Upper lobe of right lung (tissue), 1 donor: ENCODE results near the gene SMPD4. TPM values are rescaled to one million over a fixed set of nuclear protein-coding genes. Genes with fewer than 3 reads are reported as not detected.
"Not testable (repeated sequence)": the region's sequence is repeated elsewhere in the genome, so short reads cannot be mapped to it uniquely, and the experiment has no call there.

Source experiments
- ATAC-seq: fragments of 200-7000 bp; cut with Tn5 transposase; one replicate; pipeline ENCODE4 v1.9.1; 2020; ENCODE audit warnings: mild to moderate bottlenecking, moderate library complexity
- DNase-seq: peaks from one replicate; pipeline ENCODE4 v3.0.0-alpha.2; 2020
- H3K27ac ChIP-seq: fragments of 200-600 bp; one replicate; pipeline ENCODE4 v1.8.0; 2022
- H3K27me3 ChIP-seq: fragments of 200-600 bp; one replicate; pipeline ENCODE4 v1.8.0; 2022; ENCODE audit warnings: mild to moderate bottlenecking
- H3K36me3 ChIP-seq: fragments of 200-600 bp; one replicate; pipeline ENCODE4 v1.8.0; 2022
- H3K4me1 ChIP-seq: fragments of 200-600 bp; one replicate; pipeline ENCODE4 v1.8.0; 2022
- H3K4me3 ChIP-seq: fragments of 200-600 bp; one replicate; pipeline ENCODE4 v1.8.0; 2022; ENCODE audit warnings: mild to moderate bottlenecking
- H3K9me3 ChIP-seq: fragments of 200-600 bp; one replicate; pipeline ENCODE4 v1.8.0; 2022
- CTCF ChIP-seq: fragments of 200-600 bp; IDR thresholded peaks from one replicate; pipeline ENCODE4 v1.8.0; 2022; ENCODE audit warnings: antibody characterized with exemption
- intact Hi-C: fragments of 100-400 bp; cut with DNase I; formaldehyde crosslinking; loops from one replicate; pipeline ENCODE4 v1.11.0; 2022
- total RNA-seq: library from RNA; stranded (reverse); fragmentation: NEBNext Ultra II Directional; extraction: Animal tissue kit (Norgen Biotek cat#: 25700); gene quantifications from one replicate; pipeline ENCODE4 v1.2.1, GENCODE V29; 2021
- donor health status: DM: no; HTN: yes; CAD: no; lungs with severe emphysema.

The SMPD4 gene
- total RNA-seq, 1 donor from 2014 or later: 41.4 TPM

- intact Hi-C loops: no loop called here
- no peak for ATAC-seq
- no peaks in the 10 kb centered on the region for H3K9me3 ChIP-seq
- DNase-seq: no peak
- H3K4me1 ChIP-seq: no peaks in the 10 kb centered on the region
- H3K27ac ChIP-seq: no peak within 1 kb of the TSS
- H3K4me3 ChIP-seq: no peak within 1 kb of the TSS
- TF ChIP-seq CTCF: no peak
- no peaks in the 10 kb centered on the region for H3K36me3 ChIP-seq
- H3K27me3 ChIP-seq: no peaks in the 10 kb centered on the region
Observed at GRCh38 chr2:130198343-130198742, 16.9 kb upstream of the SMPD4 start, which contains the start of gene TUBA3E. TUBA3E (minus strand) TSS chr2:130198439; CDS start chr2:130198360, 79 bp downstream.

- intact Hi-C loops: not testable (repeated sequence)
Observed at GRCh38 chr2:130196052-130196451, 14.7 kb upstream of the SMPD4 start.

GRCh38 chr2:130195089-130195635 lies 13.8 kb upstream of the SMPD4 start:
- intact Hi-C loops, H3K27ac ChIP-seq, ATAC-seq, DNase-seq, H3K4me3 ChIP-seq, H3K4me1 ChIP-seq, H3K36me3 ChIP-seq, H3K27me3 ChIP-seq, H3K9me3 ChIP-seq: not testable (repeated sequence)

More at GRCh38 chr2:130196052-130196451, 14.7 kb upstream of the SMPD4 start:
- not testable (repeated sequence) for ATAC-seq, H3K4me1 ChIP-seq, DNase-seq, H3K4me3 ChIP-seq, H3K9me3 ChIP-seq, H3K27ac ChIP-seq, H3K36me3 ChIP-seq, H3K27me3 ChIP-seq

- intact Hi-C loops, DNase-seq, H3K36me3 ChIP-seq, H3K27me3 ChIP-seq, H3K27ac ChIP-seq, ATAC-seq, H3K9me3 ChIP-seq, H3K4me1 ChIP-seq, H3K4me3 ChIP-seq: not testable (repeated sequence)
Observed at GRCh38 chr2:130193824-130194223, 12.4 kb upstream of the SMPD4 start.

GRCh38 chr2:130192451-130192850 lies 11.0 kb upstream of the SMPD4 start:
- DNase-seq: peak; percentile 25
- ATAC-seq, intact Hi-C loops, H3K4me3 ChIP-seq, H3K36me3 ChIP-seq, H3K27me3 ChIP-seq, H3K9me3 ChIP-seq, H3K27ac ChIP-seq, H3K4me1 ChIP-seq: not testable (repeated sequence)

GRCh38 chr2:130191319-130191718 lies 9.9 kb upstream of the SMPD4 start:
- H3K27me3 ChIP-seq, H3K27ac ChIP-seq, H3K36me3 ChIP-seq, H3K4me1 ChIP-seq, ATAC-seq, H3K9me3 ChIP-seq, intact Hi-C loops, H3K4me3 ChIP-seq: not testable (repeated sequence)
- DNase-seq: peak; percentile 20

GRCh38 chr2:130190237-130190636 lies 8.8 kb upstream of the SMPD4 start:
- no peak overlapping the region for H3K4me3 ChIP-seq
- H3K27me3 ChIP-seq: no peaks in the 10 kb centered on the region
- no peaks in the 10 kb centered on the region for H3K4me1 ChIP-seq
- ATAC-seq (no peak), DNase-seq (peak; percentile 45)
- no peak overlapping the region for H3K27ac ChIP-seq
- intact Hi-C loops: no loop called here
- H3K36me3 ChIP-seq: no peaks in the 10 kb centered on the region
- no peaks in the 10 kb centered on the region for H3K9me3 ChIP-seq
- TF ChIP-seq CTCF: no peak

GRCh38 chr2:130188958-130189357 lies 7.6 kb upstream of the SMPD4 start:
- not testable (repeated sequence) for H3K4me3 ChIP-seq, ATAC-seq

GRCh38 chr2:130187859-130188792 lies 6.7 kb upstream of the SMPD4 start:
- H3K36me3 ChIP-seq, intact Hi-C loops, ATAC-seq, H3K27me3 ChIP-seq, H3K9me3 ChIP-seq, H3K4me1 ChIP-seq, H3K27ac ChIP-seq, H3K4me3 ChIP-seq: not testable (repeated sequence)
- peak; percentile 43 for DNase-seq

More at GRCh38 chr2:130188958-130189357, 7.6 kb upstream of the SMPD4 start:
- H3K9me3 ChIP-seq, intact Hi-C loops, H3K27me3 ChIP-seq, H3K4me1 ChIP-seq, H3K27ac ChIP-seq, H3K36me3 ChIP-seq: not testable (repeated sequence)
- DNase-seq: peak; percentile 17
